HepG2 (cell line): ENCODE data around the gene CHST4. TPM values are rescaled to one million over a fixed set of nuclear protein-coding genes. Genes with fewer than 3 reads are reported as not detected.

ENCODE experiments used
- ASH2L ChIP-seq: fragments of 300-600, 200-600 bp; sonication (generic); IDR thresholded peaks from 2 replicates; pipeline ENCODE4 v1.7.0; 2017; ENCODE audit warnings: low read depth, mild to moderate bottlenecking, moderate library complexity, mixed read lengths, low read length; ENCODE audit not compliant: insufficient read length
- BCLAF1 ChIP-seq: fragments of 450-650 bp; IDR thresholded peaks from 2 replicates; pipeline ENCODE4 v1.6.1; 2017; ENCODE audit warnings: mild to moderate bottlenecking
- CEBPG ChIP-seq: IDR thresholded peaks from 2 replicates; pipeline ENCODE4 v1.6.1; 2016
- CREM ChIP-seq, 2 experiments: sonication (generic) in 1 of 2; formaldehyde crosslinking in 1 of 2; IDR thresholded peaks; 2 replicates each; pipeline versions ENCODE4 v1.4.0 to v1.6.1; 2016 to 2020; ENCODE audit warnings: antibody characterized with exemption in 1 of 2, mild to moderate bottlenecking in 1 of 2, missing genetic modification reagents in 1 of 2
- GFI1 ChIP-seq: sonication (generic); formaldehyde crosslinking; IDR thresholded peaks from 2 replicates; pipeline ENCODE4 v1.5.0; 2020; ENCODE audit warnings: missing genetic modification reagents, mild to moderate bottlenecking, borderline replicate concordance
- HOXA5 ChIP-seq: sonication (generic); formaldehyde crosslinking; IDR thresholded peaks from 2 replicates; pipeline ENCODE4 v1.4.0; 2020; ENCODE audit warnings: missing genetic modification reagents
- MTERF4 ChIP-seq: sonication (generic); formaldehyde crosslinking; IDR thresholded peaks from 2 replicates; pipeline ENCODE4 v1.8.0; 2023; ENCODE audit warnings: mild to moderate bottlenecking, missing genetic modification reagents
- PITX1 ChIP-seq: sonication (generic); formaldehyde crosslinking; IDR thresholded peaks from 2 replicates; pipeline ENCODE4 v1.5.1; 2020; ENCODE audit warnings: mild to moderate bottlenecking, missing genetic modification reagents
- YEATS4 ChIP-seq: sonication (generic); formaldehyde crosslinking; IDR thresholded peaks from 2 replicates; pipeline ENCODE4 v1.4.0; 2020; ENCODE audit warnings: missing genetic modification reagents, borderline replicate concordance
- ZMYM2 ChIP-seq: sonication (generic); formaldehyde crosslinking; IDR thresholded peaks from 2 replicates; pipeline ENCODE4 v1.8.0; 2022; ENCODE audit warnings: mild to moderate bottlenecking, missing genetic modification reagents
- ZNF101 ChIP-seq: sonication (generic); formaldehyde crosslinking; IDR thresholded peaks from 2 replicates; pipeline ENCODE4 v1.4.0; 2020; ENCODE audit warnings: mild to moderate bottlenecking, low read depth, missing genetic modification reagents, borderline replicate concordance
- ZNF547 ChIP-seq: sonication (generic); formaldehyde crosslinking; IDR thresholded peaks from 2 replicates; pipeline ENCODE4 v1.5.1; 2020; ENCODE audit warnings: mild to moderate bottlenecking, missing genetic modification reagents
- ZNF558 ChIP-seq: sonication (generic); formaldehyde crosslinking; IDR thresholded peaks from 2 replicates; pipeline ENCODE4 v1.9.0; 2022; ENCODE audit warnings: mild to moderate bottlenecking, missing genetic modification reagents, borderline replicate concordance
- ZNF687 ChIP-seq: sonication (generic); formaldehyde crosslinking; IDR thresholded peaks from 2 replicates; pipeline ENCODE4 v1.5.1; 2020; ENCODE audit warnings: mild to moderate bottlenecking, missing genetic modification reagents, moderate library complexity
- ZSCAN20 ChIP-seq: sonication (generic); formaldehyde crosslinking; IDR thresholded peaks from 2 replicates; pipeline ENCODE4 v1.4.0; 2020; ENCODE audit warnings: missing genetic modification reagents, mild to moderate bottlenecking, borderline replicate concordance
- polyA plus RNA-seq, 8 experiments: library from polyadenylated mRNA; depleted of rRNA in 3 of 8; stranded (reverse) in 7 of 8; unstranded in 1 of 8; fragments of >200 nt; fragmentation: Illumina TruSeq in 4 of 8; extraction: Trizol in 4 of 8; gene quantifications; 2 replicates each; pipeline versions ENCODE4 v1.2.1 to v1.2.3, GENCODE V29; 2011 to 2016; ENCODE audit warnings: low read depth in 4 of 8, missing spikeins in 1 of 8, mixed read lengths in 1 of 8; ENCODE audit not compliant: insufficient read depth in 1 of 8
- total RNA-seq, 5 experiments: library from RNA; depleted of rRNA; stranded (reverse); fragments of >200 nt; fragmentation: Illumina TruSeq; extraction: Trizol; gene quantifications; 2 replicates each; pipeline ENCODE4 v1.2.3, GENCODE V29; 2016; ENCODE audit warnings: low read depth in 1 of 5

The CHST4 gene
- total and polyA plus RNA-seq, 2 of the 13 experiments (the other 11 are each of a cell fraction or from before 2014, with no cell fraction given), result not detected

- TF ChIP-seq ASH2L, result peak; percentile 97
- TF ChIP-seq HOXA5, result peak; percentile 90
- no peak for TF ChIP-seq ZNF101 (CRISPR knock-in tag)
- peak; percentile 84; the same call in 1 of the 2 replicates for TF ChIP-seq ZNF547 (CRISPR knock-in tag)
- peak; percentile 43; the same call in 1 of the 2 replicates for TF ChIP-seq CEBPG
- TF ChIP-seq ZSCAN20 (CRISPR knock-in tag), result peak; percentile 47; the same call in 1 of the 2 replicates
- no peak for TF ChIP-seq BCLAF1
- peak; percentile 78; the same call in 1 of the 2 replicates for TF ChIP-seq MTERF4 (CRISPR knock-in tag)
- TF ChIP-seq YEATS4, result peak; percentile 84; the same call in 1 of the 2 replicates
- peak; percentile 63; the same call in 1 of the 2 replicates for TF ChIP-seq ZMYM2
- TF ChIP-seq ZNF687 (CRISPR knock-in tag), result peak; percentile 93
- TF ChIP-seq CREM (IDR thresholded peaks at IDR 0.05), result peak; percentile 97
- TF ChIP-seq CREM (CRISPR knock-in tag; IDR thresholded peaks at IDR 0.05), result no peak
- TF ChIP-seq PITX1, result peak; percentile 73; the same call in 1 of the 2 replicates
- 0 out of 2 replicates have a peak, but pooled peaks have one; percentile 36 for TF ChIP-seq ZNF558 (CRISPR knock-in tag)
- TF ChIP-seq GFI1 (CRISPR knock-in tag), result peak; percentile 98
These were observed 42.0 kb upstream of the CHST4 start (continued) for GRCh38 chr16:71484006-71484893.
